ENCODE data around the gene CCDC97. TPM values are rescaled to one million over a fixed set of nuclear protein-coding genes. Genes with fewer than 3 reads are reported as not detected.

CCDC97 gene
- total RNA-seq, 1 experiment from 2014 or later = 39.4 TPM

DNA sequence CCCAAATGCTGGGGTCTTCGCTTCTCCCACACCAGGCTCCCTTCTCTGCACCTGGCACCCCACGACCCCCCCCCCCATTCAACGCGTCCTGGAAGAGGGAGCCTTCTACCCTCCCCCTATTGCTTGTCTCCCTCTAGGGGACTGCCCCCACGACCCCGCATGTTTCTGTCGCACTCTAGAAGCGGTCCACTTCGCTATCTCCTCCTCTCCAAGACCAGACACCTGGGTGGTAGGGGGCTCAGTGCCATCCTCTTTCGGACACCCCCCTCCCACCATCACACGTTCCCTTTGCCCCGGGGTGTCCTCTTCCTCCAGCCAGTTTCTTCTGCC, 42.3 kb downstream of the CCDC97 start:
- H3K4me1 ChIP-seq (ENCODE audit: insufficient read depth, low read length) = no peaks in the 10 kb centered on the region; the same call in 1 of the 2 replicates
- no peak overlapping the region for H3K4ac ChIP-seq (ENCODE audit: low read depth, low read length)
- H3K79me2 ChIP-seq (ENCODE audit: insufficient read depth, low read length) = no peaks in the 10 kb centered on the region
- peaks cover 20 to 22% of the 10 kb centered on the region in 2 experiments for H3K4me1 Mint-ChIP-seq
- peak overlapping the region; percentile 75 to 93 for H3K4me3 Mint-ChIP-seq
- no peak overlapping the region for H3K23ac ChIP-seq (ENCODE audit: insufficient read length, low read depth, low read length)
- no peak overlapping the region for H3K56ac ChIP-seq (ENCODE audit: insufficient read length, low read depth, low read length)
- no peak overlapping the region for H2BK12ac ChIP-seq (ENCODE audit: insufficient read length, low read depth, low read length)
- TF ChIP-seq CTCF (conservative IDR thresholded peaks at IDR 0.05) = no peak
- H2BK20ac ChIP-seq (ENCODE audit: low read depth, low read length, poor library complexity, severe bottlenecking) = no peak overlapping the region
- no peak overlapping the region for H3K14ac ChIP-seq (ENCODE audit: insufficient read depth, low read length)
- H4K5ac ChIP-seq (ENCODE audit: insufficient read length, low read depth, low read length) = no peak overlapping the region
- H3K18ac ChIP-seq (ENCODE audit: insufficient read length, low read depth, low read length) = no peak overlapping the region
- peaks cover 10% of the 10 kb centered on the region; the same call in 1 of the 2 replicates for H3K27me3 ChIP-seq (ENCODE audit: insufficient read depth, low read length)
- peaks cover 0 to 21% (median 3%) of the 10 kb centered on the region in 3 experiments; a peak in 4 of 7 replicates for H3K36me3 Mint-ChIP-seq (ENCODE audit: insufficient read depth in 1 of 3, low read depth in 3 of 3)
- H3K27me3 Mint-ChIP-seq (ENCODE audit: low read depth) = peaks cover 44% of the 10 kb centered on the region
- WGBS (ENCODE audit: extremely low coverage, insufficient read length, low lambda C conversion rate) = no CpG with 5 or more reads among the region's 12 CpGs
- no peak overlapping the region for H2BK120ac ChIP-seq (ENCODE audit: low read depth, low read length, poor library complexity, severe bottlenecking)
- no peak overlapping the region for H2AFZ ChIP-seq (ENCODE audit: low read length)
- H3K9ac ChIP-seq (ENCODE audit: extremely low read depth, insufficient read length, low read length) = no peak overlapping the region
- peak overlapping the region; percentile 63 for H3K4me2 ChIP-seq (ENCODE audit: insufficient read depth, insufficient read length, low read length)
- no peak overlapping the region for H3K27ac Mint-ChIP-seq
- no peak overlapping the region for H2BK5ac ChIP-seq (ENCODE audit: insufficient read length, low read length)
- H3K27ac ChIP-seq (ENCODE audit: insufficient read length, low read depth, low read length) = no peak overlapping the region
- no peaks in the 10 kb centered on the region for H4K20me1 ChIP-seq (ENCODE audit: control insufficient read depth, insufficient read depth, insufficient read length)
- H3T11ph ChIP-seq (ENCODE audit: low read length) = no peak overlapping the region
- no peaks in the 10 kb centered on the region for H3K9me3 ChIP-seq (ENCODE audit: control insufficient read depth, low read depth, low read length)
- H2AK5ac ChIP-seq (ENCODE audit: insufficient read length, low read length) = no peak overlapping the region
- H3K23me2 ChIP-seq (ENCODE audit: insufficient read length, low read depth, low read length, poor library complexity, severe bottlenecking) = peaks cover 26% of the 10 kb centered on the region
- H3K9me3 Mint-ChIP-seq = no peaks in the 10 kb centered on the region; a peak in 1 of 5 replicates
- no peaks in the 10 kb centered on the region for H3K79me1 ChIP-seq (ENCODE audit: insufficient read depth, low read depth, low read length, poor library complexity, severe bottlenecking)
- no peak overlapping the region for H4K91ac ChIP-seq (ENCODE audit: insufficient read length, low read depth, low read length)
- no peak overlapping the region for H4K8ac ChIP-seq (replicated peaks; ENCODE audit: insufficient read length, low read depth, low read length)
- no peak overlapping the region for H2BK15ac ChIP-seq (ENCODE audit: low read depth, low read length)
- DNase-seq = no peak

Measured in H9 (cell line).